HEK293 (cell line): ENCODE measurements around the gene SCRN2.

Source experiments
- HOXC10 ChIP-seq: sonication (generic); formaldehyde crosslinking; IDR thresholded peaks from 2 replicates; pipeline ENCODE4 v1.8.1; 2023; ENCODE audit warnings: mild to moderate bottlenecking, missing genetic modification reagents
- KLF16 ChIP-seq: fragments of 450-650 bp; formaldehyde crosslinking; IDR thresholded peaks from 2 replicates; pipeline ENCODE4 v1.5.1; 2017; ENCODE audit warnings: missing biosample characterization, missing genetic modification characterization
- MZF1 ChIP-seq: fragments of 450-650 bp; formaldehyde crosslinking; IDR thresholded peaks from 2 replicates; pipeline ENCODE4 v1.5.1; 2017; ENCODE audit warnings: missing biosample characterization, missing genetic modification characterization, borderline replicate concordance
- TCF7L2 ChIP-seq: IDR thresholded peaks from 2 replicates; pipeline ENCODE4 v1.6.1; 2011; ENCODE audit warnings: low read depth, mild to moderate bottlenecking, inconsistent platforms, low read length, moderate library complexity, borderline replicate concordance
- YY2 ChIP-seq: fragments of 450-650 bp; formaldehyde crosslinking; IDR thresholded peaks from 2 replicates; pipeline ENCODE4 v1.5.1; 2016; ENCODE audit warnings: missing biosample characterization, missing genetic modification characterization
- ZBTB17 ChIP-seq: fragments of 450-650 bp; formaldehyde crosslinking; IDR thresholded peaks from 2 replicates; pipeline ENCODE4 v1.5.1; 2016; ENCODE audit warnings: missing biosample characterization, missing genetic modification characterization
- ZBTB48 ChIP-seq: fragments of 450-650 bp; formaldehyde crosslinking; IDR thresholded peaks from 2 replicates; pipeline ENCODE4 v1.5.1; 2016; ENCODE audit warnings: missing biosample characterization, missing genetic modification characterization
- ZFHX2 ChIP-seq: fragments of 450-650 bp; formaldehyde crosslinking; conservative IDR thresholded peaks from 2 replicates; pipeline ENCODE4 v1.5.1; 2016; ENCODE audit warnings: missing biosample characterization, missing genetic modification characterization
- ZFP69B ChIP-seq: fragments of 450-650 bp; formaldehyde crosslinking; IDR thresholded peaks from 2 replicates; pipeline ENCODE4 v1.5.1; 2016; ENCODE audit warnings: missing biosample characterization, missing genetic modification characterization
- ZNF112 ChIP-seq: fragments of 450-650 bp; formaldehyde crosslinking; IDR thresholded peaks from 2 replicates; pipeline ENCODE4 v1.5.0; 2017; ENCODE audit warnings: missing biosample characterization, missing genetic modification characterization
- ZNF132 ChIP-seq: fragments of 450-650 bp; formaldehyde crosslinking; IDR thresholded peaks from 2 replicates; pipeline ENCODE4 v1.5.1; 2017; ENCODE audit warnings: missing biosample characterization, missing genetic modification characterization, borderline replicate concordance
- ZNF155 ChIP-seq: fragments of 450-650 bp; formaldehyde crosslinking; IDR thresholded peaks from 2 replicates; pipeline ENCODE4 v1.5.1; 2016; ENCODE audit warnings: missing biosample characterization, missing genetic modification characterization
- ZNF24 ChIP-seq: fragments of 450-650 bp; formaldehyde crosslinking; IDR thresholded peaks from 2 replicates; pipeline ENCODE4 v1.5.1; 2016; ENCODE audit warnings: missing biosample characterization, missing genetic modification characterization
- ZNF266 ChIP-seq: fragments of 450-650 bp; formaldehyde crosslinking; IDR thresholded peaks from 2 replicates; pipeline ENCODE4 v1.5.1; 2016; ENCODE audit warnings: missing biosample characterization, missing genetic modification characterization, low read depth
- ZNF544 ChIP-seq: fragments of 450-650 bp; formaldehyde crosslinking; IDR thresholded peaks from 2 replicates; pipeline ENCODE4 v1.5.0; 2017; ENCODE audit warnings: missing biosample characterization, missing genetic modification characterization
- ZNF571 ChIP-seq: fragments of 450-650 bp; formaldehyde crosslinking; IDR thresholded peaks from 2 replicates; pipeline ENCODE4 v1.5.0; 2017; ENCODE audit warnings: missing biosample characterization, missing genetic modification characterization
- ZNF747 ChIP-seq: fragments of 450-650 bp; formaldehyde crosslinking; IDR thresholded peaks from 2 replicates; pipeline ENCODE4 v1.5.1; 2016; ENCODE audit warnings: missing biosample characterization, missing genetic modification characterization
- ZNF768 ChIP-seq: fragments of 450-650 bp; formaldehyde crosslinking; IDR thresholded peaks from 2 replicates; pipeline ENCODE4 v1.5.1; 2018; ENCODE audit warnings: missing biosample characterization, mild to moderate bottlenecking, missing genetic modification characterization
- ZNF776 ChIP-seq: fragments of 450-650 bp; formaldehyde crosslinking; IDR thresholded peaks from 2 replicates; pipeline ENCODE4 v1.5.0; 2017; ENCODE audit warnings: missing biosample characterization, missing genetic modification characterization, borderline replicate concordance
- TF ChIP-seq, protein P1 (sequence below): IDR thresholded peaks from 2 replicates; pipeline ENCODE4 v1.6.1; 2011; ENCODE audit warnings: mild to moderate bottlenecking, low read depth, low read length, borderline replicate concordance
- TF ChIP-seq, protein P2 (sequence below): fragments of 450-650 bp; formaldehyde crosslinking; IDR thresholded peaks from 2 replicates; pipeline ENCODE4 v1.5.1; 2017; ENCODE audit warnings: missing biosample characterization, missing genetic modification characterization
- TF ChIP-seq, protein P3 (sequence below): fragments of 450-650 bp; formaldehyde crosslinking; IDR thresholded peaks from 2 replicates; pipeline ENCODE4 v1.5.1; 2016; ENCODE audit warnings: missing biosample characterization, missing genetic modification characterization
- TF ChIP-seq, protein P4 (sequence below): fragments of 450-650 bp; formaldehyde crosslinking; IDR thresholded peaks from 2 replicates; pipeline ENCODE4 v1.5.1; 2016; ENCODE audit warnings: missing biosample characterization, missing genetic modification characterization
- TF ChIP-seq, protein P5 (sequence below): fragments of 450-650 bp; formaldehyde crosslinking; IDR thresholded peaks from 2 replicates; pipeline ENCODE4 v1.5.1; 2016; ENCODE audit warnings: missing biosample characterization, missing genetic modification characterization, low read depth
- TF ChIP-seq, protein P6 (sequence below): fragments of 450-650 bp; formaldehyde crosslinking; IDR thresholded peaks from 2 replicates; pipeline ENCODE4 v1.5.1; 2017; ENCODE audit warnings: missing biosample characterization, missing genetic modification characterization
- TF ChIP-seq, protein P7 (sequence below): fragments of 450-650 bp; formaldehyde crosslinking; IDR thresholded peaks from 2 replicates; pipeline ENCODE4 v1.5.1; 2016; ENCODE audit warnings: missing biosample characterization, missing genetic modification characterization

Gene SCRN2

DNA sequence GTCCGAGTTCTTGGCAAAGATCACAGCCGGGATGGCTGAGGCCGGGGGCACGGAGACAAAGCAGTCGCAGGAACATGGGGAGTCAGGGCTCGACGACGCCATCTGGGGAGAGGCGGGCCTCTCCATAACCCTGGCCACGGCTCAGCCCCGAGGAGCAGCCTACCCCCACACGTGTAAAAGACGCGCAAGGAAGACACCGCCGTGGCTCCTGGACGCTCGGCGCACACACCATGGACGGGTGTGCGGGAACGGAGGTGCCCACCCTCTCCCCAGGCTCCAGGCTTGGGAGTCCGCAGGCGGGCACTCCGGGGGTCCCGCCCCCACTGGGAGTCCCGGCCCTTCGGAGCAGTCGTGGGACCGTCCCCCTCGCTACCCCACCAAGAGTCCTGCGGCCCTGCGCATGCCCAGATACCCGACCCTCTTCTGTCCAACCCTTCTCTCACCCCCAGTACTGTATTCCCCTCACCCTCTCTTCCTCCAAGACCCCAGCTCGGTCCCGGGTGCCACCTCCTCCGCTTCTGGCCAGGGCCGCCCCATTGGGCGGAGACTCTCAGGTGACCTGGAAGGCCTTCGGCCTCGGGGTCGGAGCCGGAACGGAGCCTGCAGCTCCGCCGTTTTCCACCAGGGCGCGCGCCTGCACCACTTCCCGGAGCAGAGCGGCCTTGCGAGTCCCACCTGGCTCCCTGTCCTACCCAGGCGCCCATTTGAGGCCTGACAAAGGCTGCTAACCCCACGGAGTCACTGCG lies at the start of gene SCRN2 (continued):
- TF ChIP-seq ZNF155 (tag by site-specific recombination) (no peak), ZNF132 (tag by site-specific recombination) (no peak), ZBTB17 (tag by site-specific recombination) (no peak; the same call in 1 of the 2 replicates), ZNF24 (tag by site-specific recombination) (peak; percentile 50; the same call in 1 of the 2 replicates), ZNF544 (tag by site-specific recombination) (no peak), ZFP69B (tag by site-specific recombination) (no peak), YY2 (tag by site-specific recombination) (no peak), HOXC10 (CRISPR knock-in tag) (no peak), KLF16 (tag by site-specific recombination) (peak; percentile 70; the same call in 1 of the 2 replicates), ZNF747 (tag by site-specific recombination) (no peak), ZNF571 (no peak), ZNF112 (tag by site-specific recombination) (no peak), ZNF768 (no peak), ZBTB48 (no peak; the same call in 1 of the 2 replicates), ZFHX2 (tag by site-specific recombination) (peak; percentile 80), ZNF776 (tag by site-specific recombination) (no peak), ZNF266 (tag by site-specific recombination) (no peak), TCF7L2 (no peak), MZF1 (tag by site-specific recombination) (no peak)
- TF ChIP-seq, protein P1, sequence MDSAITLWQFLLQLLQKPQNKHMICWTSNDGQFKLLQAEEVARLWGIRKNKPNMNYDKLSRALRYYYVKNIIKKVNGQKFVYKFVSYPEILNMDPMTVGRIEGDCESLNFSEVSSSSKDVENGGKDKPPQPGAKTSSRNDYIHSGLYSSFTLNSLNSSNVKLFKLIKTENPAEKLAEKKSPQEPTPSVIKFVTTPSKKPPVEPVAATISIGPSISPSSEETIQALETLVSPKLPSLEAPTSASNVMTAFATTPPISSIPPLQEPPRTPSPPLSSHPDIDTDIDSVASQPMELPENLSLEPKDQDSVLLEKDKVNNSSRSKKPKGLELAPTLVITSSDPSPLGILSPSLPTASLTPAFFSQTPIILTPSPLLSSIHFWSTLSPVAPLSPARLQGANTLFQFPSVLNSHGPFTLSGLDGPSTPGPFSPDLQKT, result no peak
- TF ChIP-seq, protein P2, sequence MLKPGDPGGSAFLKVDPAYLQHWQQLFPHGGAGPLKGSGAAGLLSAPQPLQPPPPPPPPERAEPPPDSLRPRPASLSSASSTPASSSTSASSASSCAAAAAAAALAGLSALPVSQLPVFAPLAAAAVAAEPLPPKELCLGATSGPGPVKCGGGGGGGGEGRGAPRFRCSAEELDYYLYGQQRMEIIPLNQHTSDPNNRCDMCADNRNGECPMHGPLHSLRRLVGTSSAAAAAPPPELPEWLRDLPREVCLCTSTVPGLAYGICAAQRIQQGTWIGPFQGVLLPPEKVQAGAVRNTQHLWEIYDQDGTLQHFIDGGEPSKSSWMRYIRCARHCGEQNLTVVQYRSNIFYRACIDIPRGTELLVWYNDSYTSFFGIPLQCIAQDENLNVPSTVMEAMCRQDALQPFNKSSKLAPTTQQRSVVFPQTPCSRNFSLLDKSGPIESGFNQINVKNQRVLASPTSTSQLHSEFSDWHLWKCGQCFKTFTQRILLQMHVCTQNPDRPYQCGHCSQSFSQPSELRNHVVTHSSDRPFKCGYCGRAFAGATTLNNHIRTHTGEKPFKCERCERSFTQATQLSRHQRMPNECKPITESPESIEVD (tag by site-specific recombination), result no peak
- TF ChIP-seq, protein P3, sequence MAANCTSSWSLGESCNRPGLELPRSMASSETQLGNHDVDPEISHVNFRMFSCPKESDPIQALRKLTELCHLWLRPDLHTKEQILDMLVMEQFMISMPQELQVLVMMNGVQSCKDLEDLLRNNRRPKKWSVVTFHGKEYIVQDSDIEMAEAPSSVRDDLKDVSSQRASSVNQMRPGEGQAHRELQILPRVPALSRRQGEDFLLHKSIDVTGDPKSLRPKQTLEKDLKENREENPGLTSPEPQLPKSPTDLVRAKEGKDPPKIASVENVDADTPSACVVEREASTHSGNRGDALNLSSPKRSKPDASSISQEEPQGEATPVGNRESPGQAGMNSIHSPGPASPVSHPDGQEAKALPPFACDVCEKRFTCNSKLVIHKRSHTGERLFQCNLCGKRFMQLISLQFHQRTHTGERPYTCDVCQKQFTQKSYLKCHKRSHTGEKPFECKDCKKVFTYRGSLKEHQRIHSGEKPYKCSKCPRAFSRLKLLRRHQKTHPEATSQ (tag by site-specific recombination), result no peak
- TF ChIP-seq, protein P4, sequence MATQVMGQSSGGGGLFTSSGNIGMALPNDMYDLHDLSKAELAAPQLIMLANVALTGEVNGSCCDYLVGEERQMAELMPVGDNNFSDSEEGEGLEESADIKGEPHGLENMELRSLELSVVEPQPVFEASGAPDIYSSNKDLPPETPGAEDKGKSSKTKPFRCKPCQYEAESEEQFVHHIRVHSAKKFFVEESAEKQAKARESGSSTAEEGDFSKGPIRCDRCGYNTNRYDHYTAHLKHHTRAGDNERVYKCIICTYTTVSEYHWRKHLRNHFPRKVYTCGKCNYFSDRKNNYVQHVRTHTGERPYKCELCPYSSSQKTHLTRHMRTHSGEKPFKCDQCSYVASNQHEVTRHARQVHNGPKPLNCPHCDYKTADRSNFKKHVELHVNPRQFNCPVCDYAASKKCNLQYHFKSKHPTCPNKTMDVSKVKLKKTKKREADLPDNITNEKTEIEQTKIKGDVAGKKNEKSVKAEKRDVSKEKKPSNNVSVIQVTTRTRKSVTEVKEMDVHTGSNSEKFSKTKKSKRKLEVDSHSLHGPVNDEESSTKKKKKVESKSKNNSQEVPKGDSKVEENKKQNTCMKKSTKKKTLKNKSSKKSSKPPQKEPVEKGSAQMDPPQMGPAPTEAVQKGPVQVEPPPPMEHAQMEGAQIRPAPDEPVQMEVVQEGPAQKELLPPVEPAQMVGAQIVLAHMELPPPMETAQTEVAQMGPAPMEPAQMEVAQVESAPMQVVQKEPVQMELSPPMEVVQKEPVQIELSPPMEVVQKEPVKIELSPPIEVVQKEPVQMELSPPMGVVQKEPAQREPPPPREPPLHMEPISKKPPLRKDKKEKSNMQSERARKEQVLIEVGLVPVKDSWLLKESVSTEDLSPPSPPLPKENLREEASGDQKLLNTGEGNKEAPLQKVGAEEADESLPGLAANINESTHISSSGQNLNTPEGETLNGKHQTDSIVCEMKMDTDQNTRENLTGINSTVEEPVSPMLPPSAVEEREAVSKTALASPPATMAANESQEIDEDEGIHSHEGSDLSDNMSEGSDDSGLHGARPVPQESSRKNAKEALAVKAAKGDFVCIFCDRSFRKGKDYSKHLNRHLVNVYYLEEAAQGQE, result peak; percentile 36; the same call in 1 of the 2 replicates
- TF ChIP-seq, protein P5, sequence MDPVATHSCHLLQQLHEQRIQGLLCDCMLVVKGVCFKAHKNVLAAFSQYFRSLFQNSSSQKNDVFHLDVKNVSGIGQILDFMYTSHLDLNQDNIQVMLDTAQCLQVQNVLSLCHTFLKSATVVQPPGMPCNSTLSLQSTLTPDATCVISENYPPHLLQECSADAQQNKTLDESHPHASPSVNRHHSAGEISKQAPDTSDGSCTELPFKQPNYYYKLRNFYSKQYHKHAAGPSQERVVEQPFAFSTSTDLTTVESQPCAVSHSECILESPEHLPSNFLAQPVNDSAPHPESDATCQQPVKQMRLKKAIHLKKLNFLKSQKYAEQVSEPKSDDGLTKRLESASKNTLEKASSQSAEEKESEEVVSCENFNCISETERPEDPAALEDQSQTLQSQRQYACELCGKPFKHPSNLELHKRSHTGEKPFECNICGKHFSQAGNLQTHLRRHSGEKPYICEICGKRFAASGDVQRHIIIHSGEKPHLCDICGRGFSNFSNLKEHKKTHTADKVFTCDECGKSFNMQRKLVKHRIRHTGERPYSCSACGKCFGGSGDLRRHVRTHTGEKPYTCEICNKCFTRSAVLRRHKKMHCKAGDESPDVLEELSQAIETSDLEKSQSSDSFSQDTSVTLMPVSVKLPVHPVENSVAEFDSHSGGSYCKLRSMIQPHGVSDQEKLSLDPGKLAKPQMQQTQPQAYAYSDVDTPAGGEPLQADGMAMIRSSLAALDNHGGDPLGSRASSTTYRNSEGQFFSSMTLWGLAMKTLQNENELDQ (tag by site-specific recombination), result no peak
- TF ChIP-seq, protein P6, sequence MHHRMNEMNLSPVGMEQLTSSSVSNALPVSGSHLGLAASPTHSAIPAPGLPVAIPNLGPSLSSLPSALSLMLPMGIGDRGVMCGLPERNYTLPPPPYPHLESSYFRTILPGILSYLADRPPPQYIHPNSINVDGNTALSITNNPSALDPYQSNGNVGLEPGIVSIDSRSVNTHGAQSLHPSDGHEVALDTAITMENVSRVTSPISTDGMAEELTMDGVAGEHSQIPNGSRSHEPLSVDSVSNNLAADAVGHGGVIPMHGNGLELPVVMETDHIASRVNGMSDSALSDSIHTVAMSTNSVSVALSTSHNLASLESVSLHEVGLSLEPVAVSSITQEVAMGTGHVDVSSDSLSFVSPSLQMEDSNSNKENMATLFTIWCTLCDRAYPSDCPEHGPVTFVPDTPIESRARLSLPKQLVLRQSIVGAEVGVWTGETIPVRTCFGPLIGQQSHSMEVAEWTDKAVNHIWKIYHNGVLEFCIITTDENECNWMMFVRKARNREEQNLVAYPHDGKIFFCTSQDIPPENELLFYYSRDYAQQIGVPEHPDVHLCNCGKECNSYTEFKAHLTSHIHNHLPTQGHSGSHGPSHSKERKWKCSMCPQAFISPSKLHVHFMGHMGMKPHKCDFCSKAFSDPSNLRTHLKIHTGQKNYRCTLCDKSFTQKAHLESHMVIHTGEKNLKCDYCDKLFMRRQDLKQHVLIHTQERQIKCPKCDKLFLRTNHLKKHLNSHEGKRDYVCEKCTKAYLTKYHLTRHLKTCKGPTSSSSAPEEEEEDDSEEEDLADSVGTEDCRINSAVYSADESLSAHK (tag by site-specific recombination), result no peak
- TF ChIP-seq, protein P7, sequence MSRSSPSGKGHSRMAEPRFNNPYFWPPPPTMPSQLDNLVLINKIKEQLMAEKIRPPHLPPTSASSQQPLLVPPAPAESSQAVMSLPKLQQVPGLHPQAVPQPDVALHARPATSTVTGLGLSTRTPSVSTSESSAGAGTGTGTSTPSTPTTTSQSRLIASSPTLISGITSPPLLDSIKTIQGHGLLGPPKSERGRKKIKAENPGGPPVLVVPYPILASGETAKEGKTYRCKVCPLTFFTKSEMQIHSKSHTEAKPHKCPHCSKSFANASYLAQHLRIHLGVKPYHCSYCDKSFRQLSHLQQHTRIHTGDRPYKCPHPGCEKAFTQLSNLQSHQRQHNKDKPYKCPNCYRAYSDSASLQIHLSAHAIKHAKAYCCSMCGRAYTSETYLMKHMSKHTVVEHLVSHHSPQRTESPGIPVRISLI (tag by site-specific recombination), result no peak
